ENCODE measurements around the gene CHRNB2. TPM values are rescaled to one million over a fixed set of nuclear protein-coding genes. Genes with fewer than 3 reads are reported as not detected.
A peak's percentile ranks its signal among the peaks of the same experiment; 100 is the strongest.

CHRNB2 gene
- total RNA-seq, 1 experiment from 2014 or later: 0.21 TPM

DNA sequence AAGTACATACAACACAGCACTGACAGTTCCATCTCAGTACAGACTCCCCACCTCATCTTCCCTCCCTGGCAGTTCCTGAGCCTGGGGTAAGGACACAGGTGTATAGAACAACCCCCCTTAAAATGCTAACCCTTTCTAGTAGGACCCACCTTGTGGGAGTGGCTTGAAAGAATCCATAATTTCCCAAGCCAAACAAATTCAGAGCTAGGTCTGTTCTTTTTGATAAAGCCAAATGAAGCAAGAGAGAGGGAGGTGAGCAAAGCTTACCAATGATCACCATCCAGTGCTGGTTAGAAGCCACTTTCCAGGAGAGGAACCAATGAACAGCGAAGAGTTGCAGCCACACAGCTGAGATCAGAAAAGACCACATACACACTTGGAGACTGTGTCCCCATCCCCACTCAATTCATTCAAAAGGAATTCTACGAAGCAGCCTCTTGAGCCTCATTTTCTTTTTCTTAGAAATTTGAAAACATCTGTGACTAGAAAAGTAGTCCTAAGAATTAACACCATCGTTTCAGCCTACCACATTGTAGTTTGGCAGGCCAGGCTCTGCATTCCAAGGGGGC is 18.3 kb upstream of the CHRNB2 start:
- CTCF ChIA-PET: no interaction called here
- H3K4me3 ChIP-seq (ENCODE audit: low read depth in 2 of 2, low read length in 2 of 2): no peak overlapping the region
- no peaks in the 10 kb centered on the region for H3K27me3 ChIP-seq (ENCODE audit: control insufficient read depth, insufficient read depth, low read length)
- in situ Hi-C loops (cut with HindIII; ENCODE audit: low pct_unique_long_range_greater_than_20kb, low sequenced_read_pairs): no loop called here
- intact Hi-C loops (cut with micrococcal nuclease; ENCODE audit: unreplicated experiment): loop anchor here (5.0 kb wide), 1 partner anchor 67 kb away; no protein-coding TSS in a partner anchor
- peaks cover 20% of the 10 kb centered on the region for H3K36me3 ChIP-seq (ENCODE audit: control insufficient read depth, insufficient read depth, low read length)
- DNase-seq (ENCODE audit: low read depth, low spot score) (no peak), ATAC-seq (no peak)
- H3K9me3 ChIP-seq (ENCODE audit: control insufficient read depth, insufficient read depth, low read depth, low read length): no peaks in the 10 kb centered on the region
- POLR2A ChIA-PET: interaction anchor here (0.5 kb wide), 1 partner anchor 89 kb away, joined by 3 read pairs; no protein-coding TSS in a partner anchor
- peaks cover 17% of the 10 kb centered on the region for H3K4me1 ChIP-seq (ENCODE audit: control insufficient read depth, insufficient read depth, low read length)
- BruUV-seq (replicated peaks): no TSS peak
- TF ChIP-seq, protein P1, sequence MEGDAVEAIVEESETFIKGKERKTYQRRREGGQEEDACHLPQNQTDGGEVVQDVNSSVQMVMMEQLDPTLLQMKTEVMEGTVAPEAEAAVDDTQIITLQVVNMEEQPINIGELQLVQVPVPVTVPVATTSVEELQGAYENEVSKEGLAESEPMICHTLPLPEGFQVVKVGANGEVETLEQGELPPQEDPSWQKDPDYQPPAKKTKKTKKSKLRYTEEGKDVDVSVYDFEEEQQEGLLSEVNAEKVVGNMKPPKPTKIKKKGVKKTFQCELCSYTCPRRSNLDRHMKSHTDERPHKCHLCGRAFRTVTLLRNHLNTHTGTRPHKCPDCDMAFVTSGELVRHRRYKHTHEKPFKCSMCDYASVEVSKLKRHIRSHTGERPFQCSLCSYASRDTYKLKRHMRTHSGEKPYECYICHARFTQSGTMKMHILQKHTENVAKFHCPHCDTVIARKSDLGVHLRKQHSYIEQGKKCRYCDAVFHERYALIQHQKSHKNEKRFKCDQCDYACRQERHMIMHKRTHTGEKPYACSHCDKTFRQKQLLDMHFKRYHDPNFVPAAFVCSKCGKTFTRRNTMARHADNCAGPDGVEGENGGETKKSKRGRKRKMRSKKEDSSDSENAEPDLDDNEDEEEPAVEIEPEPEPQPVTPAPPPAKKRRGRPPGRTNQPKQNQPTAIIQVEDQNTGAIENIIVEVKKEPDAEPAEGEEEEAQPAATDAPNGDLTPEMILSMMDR (IDR thresholded peaks at IDR 0.05): no peak
- TF ChIP-seq POLR2AphosphoS5 (IDR thresholded peaks at IDR 0.05; ENCODE audit: low read depth, low read length): no peak
- TF ChIP-seq SIN3A (IDR thresholded peaks at IDR 0.05; ENCODE audit: borderline replicate concordance, insufficient read depth, low read depth, low read length): no peak
- TF ChIP-seq TCF7L2 (IDR thresholded peaks at IDR 0.05; ENCODE audit: low read depth, low read length): no peak
- TF ChIP-seq, protein P2, sequence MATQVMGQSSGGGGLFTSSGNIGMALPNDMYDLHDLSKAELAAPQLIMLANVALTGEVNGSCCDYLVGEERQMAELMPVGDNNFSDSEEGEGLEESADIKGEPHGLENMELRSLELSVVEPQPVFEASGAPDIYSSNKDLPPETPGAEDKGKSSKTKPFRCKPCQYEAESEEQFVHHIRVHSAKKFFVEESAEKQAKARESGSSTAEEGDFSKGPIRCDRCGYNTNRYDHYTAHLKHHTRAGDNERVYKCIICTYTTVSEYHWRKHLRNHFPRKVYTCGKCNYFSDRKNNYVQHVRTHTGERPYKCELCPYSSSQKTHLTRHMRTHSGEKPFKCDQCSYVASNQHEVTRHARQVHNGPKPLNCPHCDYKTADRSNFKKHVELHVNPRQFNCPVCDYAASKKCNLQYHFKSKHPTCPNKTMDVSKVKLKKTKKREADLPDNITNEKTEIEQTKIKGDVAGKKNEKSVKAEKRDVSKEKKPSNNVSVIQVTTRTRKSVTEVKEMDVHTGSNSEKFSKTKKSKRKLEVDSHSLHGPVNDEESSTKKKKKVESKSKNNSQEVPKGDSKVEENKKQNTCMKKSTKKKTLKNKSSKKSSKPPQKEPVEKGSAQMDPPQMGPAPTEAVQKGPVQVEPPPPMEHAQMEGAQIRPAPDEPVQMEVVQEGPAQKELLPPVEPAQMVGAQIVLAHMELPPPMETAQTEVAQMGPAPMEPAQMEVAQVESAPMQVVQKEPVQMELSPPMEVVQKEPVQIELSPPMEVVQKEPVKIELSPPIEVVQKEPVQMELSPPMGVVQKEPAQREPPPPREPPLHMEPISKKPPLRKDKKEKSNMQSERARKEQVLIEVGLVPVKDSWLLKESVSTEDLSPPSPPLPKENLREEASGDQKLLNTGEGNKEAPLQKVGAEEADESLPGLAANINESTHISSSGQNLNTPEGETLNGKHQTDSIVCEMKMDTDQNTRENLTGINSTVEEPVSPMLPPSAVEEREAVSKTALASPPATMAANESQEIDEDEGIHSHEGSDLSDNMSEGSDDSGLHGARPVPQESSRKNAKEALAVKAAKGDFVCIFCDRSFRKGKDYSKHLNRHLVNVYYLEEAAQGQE (IDR thresholded peaks at IDR 0.05; ENCODE audit: insufficient read depth in 1 of 2, low read depth in 2 of 2, low read length in 1 of 2): no peak
- H3K27ac ChIP-seq (ENCODE audit: low read length): no peak overlapping the region

DNA sequence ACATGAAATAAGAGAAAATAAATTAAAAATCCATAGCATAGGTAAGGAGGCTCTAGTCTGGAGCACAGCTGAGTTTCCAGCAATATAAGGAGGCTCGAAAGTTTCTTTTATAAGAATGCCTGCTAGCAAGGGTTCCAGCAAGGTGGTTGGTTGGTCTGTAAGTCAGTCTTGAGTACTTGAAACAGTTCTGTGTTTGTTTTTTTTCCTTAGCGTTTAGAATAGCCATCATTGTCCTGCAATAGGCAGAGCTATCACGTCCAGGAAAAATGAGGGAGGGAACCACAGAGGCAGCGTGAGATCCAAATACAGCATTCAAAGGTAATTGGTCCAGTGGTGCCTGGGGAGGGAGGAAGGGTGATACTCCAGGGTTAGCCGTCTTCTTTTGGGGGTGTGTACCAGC is 17.5 kb upstream of the CHRNB2 start:
- TSS peak; percentile 33 for BruUV-seq (replicated peaks)
- intact Hi-C loops (cut with micrococcal nuclease; ENCODE audit: unreplicated experiment) (no loop called here), in situ Hi-C loops (cut with HindIII; ENCODE audit: low pct_unique_long_range_greater_than_20kb, low sequenced_read_pairs) (no loop called here)
- ChIA-PET POLR2A (no interaction called here), CTCF (no interaction called here)
- Histone ChIP-seq H3K36me3 (ENCODE audit: control insufficient read depth, insufficient read depth, low read length) (peaks cover 27% of the 10 kb centered on the region), H3K27me3 (ENCODE audit: control insufficient read depth, insufficient read depth, low read length) (no peaks in the 10 kb centered on the region), H3K4me3 (ENCODE audit: low read depth in 2 of 2, low read length in 2 of 2) (no peak overlapping the region), H3K9me3 (ENCODE audit: control insufficient read depth, insufficient read depth, low read depth, low read length) (no peaks in the 10 kb centered on the region), H3K4me1 (ENCODE audit: control insufficient read depth, insufficient read depth, low read length) (peaks cover 17% of the 10 kb centered on the region), H3K27ac (ENCODE audit: low read length) (no peak overlapping the region)
- no peak for TF ChIP-seq POLR2AphosphoS5 (IDR thresholded peaks at IDR 0.05; ENCODE audit: low read depth, low read length)
- no peak for TF ChIP-seq TCF7L2 (IDR thresholded peaks at IDR 0.05; ENCODE audit: low read depth, low read length)
- TF ChIP-seq SIN3A (IDR thresholded peaks at IDR 0.05; ENCODE audit: borderline replicate concordance, insufficient read depth, low read depth, low read length): no peak
- TF ChIP-seq, protein P1 (IDR thresholded peaks at IDR 0.05): no peak
- TF ChIP-seq, protein P2 (IDR thresholded peaks at IDR 0.05; ENCODE audit: insufficient read depth in 1 of 2, low read depth in 2 of 2, low read length in 1 of 2): no peak
- DNase-seq (ENCODE audit: low read depth, low spot score): no peak
- ATAC-seq: no peak

All from Panc1 (cell line).